ENCODE results near the gene SHC3.

The SHC3 gene

DNA sequence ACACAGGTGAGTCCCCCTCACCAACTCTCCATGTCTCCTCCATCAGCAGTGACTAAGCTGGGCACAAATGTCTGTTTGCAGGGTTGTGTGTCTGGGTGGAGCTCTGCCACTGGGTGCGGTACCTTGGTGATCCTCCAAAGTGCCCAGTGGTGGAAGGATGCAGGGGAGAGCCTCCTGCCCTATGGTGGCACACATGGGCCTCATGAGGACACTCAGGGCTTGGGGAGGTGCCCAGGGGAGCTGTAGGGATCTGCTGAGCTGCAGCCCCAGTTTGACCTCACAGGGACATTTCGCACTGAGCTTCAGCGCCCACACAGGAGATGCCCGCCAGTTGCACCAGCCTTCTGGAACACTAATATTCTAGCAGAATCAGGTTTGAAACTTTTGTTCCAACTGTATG, 157.9 kb downstream of the SHC3 start:
- no peak for DNase-seq

- no peak for DNase-seq
These were observed 163.3 kb downstream of the SHC3 start for GRCh38 chr9:89015336-89015735.

DNA sequence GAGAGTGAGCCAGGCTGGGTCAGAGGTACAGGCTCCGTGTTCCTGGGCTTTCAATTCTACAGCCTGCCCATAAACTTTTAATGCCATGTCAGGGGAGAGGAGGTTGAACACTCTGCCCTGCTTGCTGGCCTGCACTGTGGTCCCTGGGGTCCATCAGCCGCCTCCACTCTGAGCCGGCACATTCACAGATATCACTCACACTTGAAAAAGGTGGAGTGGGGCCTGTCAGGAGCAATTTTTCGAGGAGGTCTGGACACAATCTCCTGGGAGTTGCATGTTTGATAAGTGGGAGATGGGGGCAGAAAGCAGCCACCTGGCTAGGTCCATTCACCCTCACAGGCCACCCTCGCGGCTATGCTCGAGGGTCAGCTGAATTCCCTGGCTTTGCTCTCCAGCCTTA, 164.5 kb downstream of the SHC3 start:
- DNase-seq = no peak

DNA sequence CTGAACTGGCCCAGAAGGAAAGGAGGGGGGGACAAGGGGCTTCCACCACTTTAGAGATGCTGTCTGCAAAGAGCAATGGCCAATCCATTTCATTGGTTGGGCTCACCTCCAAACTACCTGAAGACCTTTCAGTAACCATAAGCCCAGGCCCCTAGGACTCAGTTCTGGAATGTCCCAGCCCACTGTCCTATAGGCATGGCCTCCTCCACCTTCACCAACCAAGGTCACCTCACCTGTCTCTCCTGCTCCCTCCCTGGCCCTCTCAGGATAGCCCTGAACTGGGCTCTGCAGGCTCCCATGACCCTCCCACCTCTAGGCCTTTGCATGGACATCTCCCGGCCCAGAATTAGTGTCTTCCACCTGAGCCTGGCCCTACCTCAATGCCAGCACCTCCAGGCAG, 165.0 kb downstream of the SHC3 start:
- no peak for DNase-seq

DNA sequence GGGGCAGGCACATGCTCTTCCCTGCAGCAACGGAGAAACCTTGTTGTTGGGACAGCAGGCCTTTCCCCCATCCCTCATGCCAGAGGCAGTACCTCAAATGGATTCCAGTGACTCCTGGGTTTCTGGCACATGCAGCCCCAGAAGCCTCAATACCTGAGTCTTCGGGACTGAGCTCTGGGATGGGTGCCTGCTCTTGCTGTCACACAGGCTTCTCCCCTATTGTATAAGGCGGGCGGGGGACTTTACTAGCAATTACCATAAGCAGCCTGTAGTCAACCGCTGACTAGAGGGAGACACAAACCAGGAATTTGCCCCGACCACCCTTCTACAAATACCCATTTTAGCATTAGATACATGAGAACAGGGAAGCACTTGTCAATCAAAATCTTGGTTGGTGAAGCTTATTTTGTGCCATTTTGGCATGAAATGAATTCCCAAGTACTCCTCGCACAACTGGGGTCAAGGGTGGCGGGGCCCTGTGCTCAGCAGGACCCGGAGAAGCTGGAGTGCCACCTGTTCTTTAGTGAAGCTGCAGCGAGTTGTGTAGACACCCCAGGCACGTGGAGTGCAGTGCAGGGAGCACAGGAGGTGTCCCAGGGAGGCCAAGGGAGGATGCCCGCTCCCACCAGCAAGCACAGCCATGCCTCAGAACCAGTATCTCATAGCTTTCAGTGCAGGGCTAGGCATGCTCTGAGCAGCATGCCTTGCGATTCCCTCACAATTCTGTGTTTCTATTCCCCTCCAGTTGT, 166.2 kb downstream of the SHC3 start:
- DNase-seq = no peak

DNA sequence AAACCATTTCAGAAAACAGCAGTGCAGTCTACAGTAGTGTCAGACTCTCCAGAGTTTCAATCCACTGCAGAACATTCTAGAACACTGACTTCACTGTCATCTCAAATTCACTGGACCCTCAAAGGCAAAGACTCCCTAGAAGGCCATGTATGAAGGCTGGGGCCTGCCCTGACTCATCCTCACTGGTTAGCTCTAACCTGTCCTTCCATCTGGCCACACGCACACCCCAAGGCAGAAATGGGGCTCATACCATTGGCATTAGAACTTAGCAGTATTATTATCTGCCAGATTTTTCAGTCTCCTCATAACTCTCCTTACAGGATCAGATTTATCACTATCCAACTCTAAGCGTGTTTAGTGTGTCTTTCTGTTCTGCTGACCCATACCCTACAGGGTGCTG, 166.9 kb downstream of the SHC3 start:
- DNase-seq = no peak

GRCh38 chr9:89010526-89011111, 168.0 kb downstream of the SHC3 start:
- DNase-seq = no peak

DNA sequence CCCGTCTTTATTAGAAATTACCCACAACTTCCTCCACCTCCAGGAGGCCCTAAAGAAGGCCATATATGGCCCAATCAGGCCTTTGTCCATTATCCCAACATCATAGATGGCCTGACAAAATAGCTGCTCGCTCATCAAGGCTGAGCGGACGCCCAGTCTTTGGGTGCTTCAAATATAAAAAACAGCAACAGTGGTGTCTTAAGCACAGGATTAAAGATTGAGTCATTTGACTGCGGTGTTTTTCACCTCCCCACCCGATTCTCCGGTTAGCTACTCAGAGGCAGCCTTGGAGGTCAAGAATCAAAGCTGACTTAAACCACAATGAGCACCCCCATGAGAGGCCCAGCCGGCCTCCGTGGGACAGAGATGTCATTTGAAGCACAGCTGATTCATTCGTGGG, 168.6 kb downstream of the SHC3 start:
- DNase-seq = no peak

DNA sequence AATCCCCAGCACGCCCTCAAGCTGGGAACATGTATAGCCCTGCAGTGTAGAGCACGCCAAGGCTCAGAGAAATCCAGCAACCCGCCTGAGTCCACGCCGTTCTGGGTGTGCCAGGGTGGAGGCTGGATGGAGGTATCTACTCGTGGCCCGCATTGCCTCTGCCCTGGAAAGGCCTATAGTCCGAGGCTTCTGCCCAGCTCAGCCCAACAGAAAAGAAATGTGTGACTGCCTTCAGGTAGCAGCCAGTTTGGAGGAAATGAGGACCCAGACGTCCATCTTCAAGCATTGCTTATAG, 169.1 kb downstream of the SHC3 start:
- no peak for DNase-seq

- no peak for DNase-seq
These were observed 169.7 kb downstream of the SHC3 start for GRCh38 chr9:89008744-89009545.

DNA sequence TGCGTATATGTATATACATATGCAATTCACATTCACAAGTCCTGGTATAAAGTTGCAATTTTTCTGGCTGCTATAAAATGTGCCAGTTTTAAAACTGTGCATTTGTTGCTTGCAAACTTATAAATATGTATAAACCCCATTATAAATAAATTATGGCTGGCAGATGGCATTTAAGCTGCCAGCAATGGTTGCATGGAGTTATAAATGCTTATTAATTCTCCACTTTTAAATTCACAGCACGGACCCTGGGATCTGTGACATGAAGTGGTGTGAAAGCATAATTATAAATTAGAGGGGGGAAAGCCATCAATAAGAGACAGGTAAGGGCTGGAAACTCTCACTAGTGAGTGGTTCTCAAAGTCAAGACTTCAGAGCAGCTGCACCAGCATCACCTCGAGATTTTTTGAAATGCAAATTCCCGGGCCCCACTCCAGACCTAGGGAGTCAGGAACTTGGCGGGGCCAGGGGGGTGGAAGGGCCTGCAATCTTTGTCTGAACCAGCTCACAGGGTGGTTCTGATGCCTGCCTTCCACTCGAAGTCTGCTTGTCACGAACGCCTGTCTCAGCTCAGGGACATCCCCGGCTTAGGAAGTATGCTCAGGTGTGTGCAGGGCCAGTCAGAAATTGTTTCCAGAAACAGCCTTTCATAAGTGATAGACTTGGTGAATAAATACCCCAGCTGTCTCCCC, 170.4 kb downstream of the SHC3 start:
- DNase-seq = no peak

DNA sequence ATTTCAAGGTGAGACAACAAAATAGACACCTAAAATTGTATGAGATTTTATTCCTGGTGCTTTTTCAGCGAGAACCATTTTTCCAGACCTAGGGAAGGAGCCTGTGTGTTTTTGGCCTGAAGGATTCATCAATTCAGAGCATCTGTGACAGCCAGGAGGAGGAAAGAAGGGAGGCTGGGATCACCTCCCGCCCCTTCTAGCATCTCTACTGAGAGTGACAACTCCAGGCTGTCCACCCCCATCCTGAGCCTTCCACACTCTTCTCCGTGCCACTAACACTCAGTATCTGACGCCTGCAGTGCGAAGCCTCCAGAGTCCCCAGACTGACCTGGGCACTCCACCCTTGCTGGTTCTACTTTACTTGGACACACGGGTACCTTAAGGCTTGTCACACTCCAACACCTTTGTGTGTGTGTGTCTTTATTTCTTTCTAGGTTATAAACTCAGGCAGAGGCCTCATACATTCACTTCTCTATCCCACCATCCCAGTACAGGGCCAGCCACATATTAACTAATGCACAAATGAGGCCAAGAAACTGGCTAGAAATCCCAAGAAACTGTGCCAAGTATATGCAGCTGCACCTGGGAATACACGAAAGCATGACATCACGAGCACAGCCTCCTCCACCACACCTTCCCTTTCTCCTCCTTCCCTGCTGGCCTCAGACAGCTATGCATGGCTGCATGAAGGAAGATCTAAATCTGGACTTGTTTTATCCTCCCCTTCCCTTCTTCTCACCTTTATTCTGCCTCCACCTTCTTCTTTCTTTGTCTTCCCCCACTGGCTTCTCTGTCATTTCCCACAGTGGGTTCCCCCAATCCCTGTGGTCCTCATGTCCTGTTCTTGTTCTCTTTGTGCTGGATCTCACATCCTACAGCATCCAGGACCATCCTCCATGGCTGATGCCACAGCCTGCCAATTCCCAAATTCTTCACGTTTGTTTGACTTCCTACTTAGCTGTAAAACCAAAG, 171.3 kb downstream of the SHC3 start:
- no peak for DNase-seq

DNA sequence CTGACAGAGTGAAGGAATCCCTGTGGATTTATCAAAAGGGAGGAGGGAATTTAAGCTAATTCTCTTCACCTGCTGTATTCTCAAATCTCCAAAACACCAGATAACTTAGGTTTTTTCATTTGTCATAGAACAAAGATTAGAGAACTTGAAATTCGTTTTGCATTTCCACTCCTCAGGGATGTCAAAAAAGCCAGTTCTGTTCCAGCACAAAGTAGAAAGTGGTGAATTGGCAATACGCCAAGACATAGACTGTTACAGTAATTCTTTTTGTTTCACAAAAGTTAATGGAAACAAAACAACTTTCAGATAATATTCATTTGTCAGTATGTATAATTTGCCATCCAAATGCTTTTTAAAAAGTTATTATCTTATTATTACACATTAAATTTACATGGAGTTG, 172.4 kb downstream of the SHC3 start:
- no peak for DNase-seq

DNA sequence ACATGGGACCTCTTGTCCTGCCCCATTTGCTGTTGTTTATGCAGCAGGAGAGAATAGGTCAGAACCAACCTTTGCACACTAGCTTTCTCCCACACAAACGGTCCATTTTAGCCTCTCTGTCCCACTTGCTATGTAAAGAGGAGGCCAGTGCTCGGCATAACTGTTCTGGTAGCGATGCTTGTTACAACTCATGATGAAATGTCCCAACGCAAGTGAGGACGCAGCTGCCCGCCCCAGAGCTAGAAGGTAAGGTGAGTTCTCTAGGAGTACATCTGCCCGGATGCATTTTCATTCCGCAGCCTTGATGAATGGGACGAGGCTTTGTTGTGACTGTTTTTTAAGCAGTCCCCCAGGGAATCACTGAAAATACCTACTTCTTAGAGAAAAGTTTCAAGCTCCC, 173.3 kb downstream of the SHC3 start:
- DNase-seq = no peak

DNA sequence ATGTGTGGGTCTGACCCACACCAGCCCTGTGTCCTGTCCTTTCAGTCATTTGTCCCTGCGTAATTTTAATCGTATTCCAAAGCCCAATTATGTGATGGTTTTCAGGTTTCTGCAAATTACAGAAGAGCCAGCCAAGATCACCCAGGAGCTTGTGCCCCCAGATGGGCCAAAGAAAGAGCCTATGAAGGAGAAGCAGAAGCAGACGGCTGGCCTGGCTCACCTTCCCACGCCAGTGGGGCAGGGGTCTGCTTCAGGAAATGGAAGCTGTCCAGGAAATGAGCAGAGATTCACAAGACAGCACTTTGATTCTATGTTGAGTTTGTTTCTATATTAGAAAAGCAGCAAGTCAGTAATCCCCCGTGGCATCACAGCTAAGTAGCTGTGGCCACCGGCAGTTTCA, 175.6 kb downstream of the SHC3 start:
- no peak for DNase-seq

DNA sequence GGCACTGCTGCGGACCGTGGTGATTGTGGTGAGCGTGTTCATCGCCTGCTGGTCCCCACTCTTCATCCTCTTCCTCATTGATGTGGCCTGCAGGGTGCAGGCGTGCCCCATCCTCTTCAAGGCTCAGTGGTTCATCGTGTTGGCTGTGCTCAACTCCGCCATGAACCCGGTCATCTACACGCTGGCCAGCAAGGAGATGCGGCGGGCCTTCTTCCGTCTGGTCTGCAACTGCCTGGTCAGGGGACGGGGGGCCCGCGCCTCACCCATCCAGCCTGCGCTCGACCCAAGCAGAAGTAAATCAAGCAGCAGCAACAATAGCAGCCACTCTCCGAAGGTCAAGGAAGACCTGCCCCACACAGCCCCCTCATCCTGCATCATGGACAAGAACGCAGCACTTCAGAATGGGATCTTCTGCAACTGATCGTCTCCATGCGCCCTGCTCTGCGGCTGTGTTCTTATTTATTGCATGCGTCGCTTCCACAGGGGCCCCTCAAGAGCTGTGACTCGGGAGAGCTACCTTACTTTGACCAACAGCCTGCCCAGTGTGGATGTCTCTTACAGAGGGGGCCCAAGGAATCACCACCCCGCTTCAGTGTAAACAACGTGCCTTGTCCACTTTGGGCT, 176.6 kb downstream of the SHC3 start:
- DNase-seq = no peak

DNA sequence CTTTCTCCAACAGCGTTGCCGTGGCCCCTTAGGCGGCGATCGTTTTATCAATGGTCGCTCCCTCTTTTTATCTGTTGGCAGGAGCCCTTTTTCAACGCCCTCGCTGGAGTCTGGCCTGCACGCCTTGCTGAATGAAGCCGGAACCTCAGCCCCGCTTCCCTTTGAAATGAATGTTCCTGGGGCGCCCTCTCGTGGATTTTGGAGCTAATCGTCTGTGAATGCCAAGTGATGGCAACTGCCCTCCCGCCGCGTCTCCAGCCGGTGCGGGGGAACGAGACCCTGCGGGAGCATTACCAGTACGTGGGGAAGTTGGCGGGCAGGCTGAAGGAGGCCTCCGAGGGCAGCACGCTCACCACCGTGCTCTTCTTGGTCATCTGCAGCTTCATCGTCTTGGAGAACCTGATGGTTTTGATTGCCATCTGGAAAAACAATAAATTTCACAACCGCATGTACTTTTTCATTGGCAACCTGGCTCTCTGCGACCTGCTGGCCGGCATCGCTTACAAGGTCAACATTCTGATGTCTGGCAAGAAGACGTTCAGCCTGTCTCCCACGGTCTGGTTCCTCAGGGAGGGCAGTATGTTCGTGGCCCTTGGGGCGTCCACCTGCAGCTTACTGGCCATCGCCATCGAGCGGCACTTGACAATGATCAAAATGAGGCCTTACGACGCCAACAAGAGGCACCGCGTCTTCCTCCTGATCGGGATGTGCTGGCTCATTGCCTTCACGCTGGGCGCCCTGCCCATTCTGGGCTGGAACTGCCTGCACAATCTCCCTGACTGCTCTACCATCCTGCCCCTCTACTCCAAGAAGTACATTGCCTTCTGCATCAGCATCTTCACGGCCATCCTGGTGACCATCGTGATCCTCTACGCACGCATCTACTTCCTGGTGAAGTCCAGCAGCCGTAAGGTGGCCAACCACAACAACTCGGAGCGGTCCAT, 177.4 kb downstream of the SHC3 start:
- DNase-seq = peak; percentile 90

- no peak for DNase-seq
These were observed 178.2 kb downstream of the SHC3 start for GRCh38 chr9:89000371-89000781.

DNA sequence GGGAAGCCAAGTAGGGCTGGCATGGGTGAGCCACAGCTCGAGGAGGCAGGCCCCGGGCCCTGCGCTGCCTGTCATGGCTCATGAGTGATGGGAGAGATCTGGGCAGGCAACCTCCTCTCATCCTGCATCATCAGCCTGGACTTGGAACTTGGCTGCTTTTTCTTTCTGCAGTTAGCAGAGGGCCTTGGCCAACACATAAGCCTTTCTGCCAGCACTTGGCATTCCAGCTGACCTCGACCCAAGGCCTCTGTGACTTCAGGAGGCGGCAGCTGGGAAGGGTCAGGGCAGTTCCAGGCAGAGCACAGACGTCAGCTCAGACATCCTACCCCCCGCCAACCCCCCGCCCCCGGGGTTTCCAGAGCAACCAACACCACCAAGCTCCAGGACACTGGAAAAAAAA, 179.7 kb downstream of the SHC3 start:
- no peak for DNase-seq

DNA sequence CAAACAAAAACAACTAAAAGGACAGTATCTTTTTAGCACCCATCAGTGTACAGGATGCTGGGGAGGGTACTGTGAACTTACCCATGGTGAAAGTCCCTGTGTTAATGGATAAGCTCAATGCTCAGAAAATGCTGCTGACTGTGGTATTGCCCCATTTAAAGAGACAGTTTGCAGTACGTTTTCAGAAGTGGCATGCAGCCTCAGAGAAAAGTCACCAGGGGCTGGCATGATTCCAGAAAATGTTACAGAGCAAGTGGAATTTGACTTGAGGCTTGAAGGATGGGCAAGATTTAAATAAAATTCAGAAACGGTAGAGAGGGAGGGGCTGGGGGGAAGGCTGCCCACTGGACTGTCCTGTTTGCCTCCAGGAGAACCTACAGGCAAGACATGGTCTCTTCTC, 180.1 kb downstream of the SHC3 start:
- no peak for DNase-seq

DNA sequence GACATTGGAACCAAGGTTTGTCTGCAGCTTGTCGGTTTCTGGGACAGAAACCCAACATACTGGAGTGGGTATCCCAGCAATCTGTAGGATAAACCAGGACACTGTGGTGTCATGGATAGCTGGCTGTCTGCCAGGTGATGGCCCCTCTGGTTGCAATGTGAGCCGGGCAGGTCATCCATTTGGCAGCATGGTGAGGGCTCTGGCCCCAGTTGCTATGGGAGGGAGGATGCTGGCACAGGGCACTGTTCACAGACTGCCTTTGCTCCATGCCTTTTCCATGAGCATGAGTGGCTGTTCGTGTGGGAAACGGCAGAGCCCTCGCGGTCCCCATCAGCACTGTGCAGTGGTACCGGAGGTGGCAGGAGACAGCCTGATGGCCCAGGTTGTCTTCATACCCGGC, 181.0 kb downstream of the SHC3 start:
- DNase-seq = no peak
